Peyer's patch (tissue), 4 donors: ENCODE data around the gene C19orf47. TPM values are rescaled to one million over a fixed set of nuclear protein-coding genes. Genes with fewer than 3 reads are reported as not detected.

Experiments
- DNase-seq, 3 donors: peaks; one replicate each; pipeline ENCODE4 v3.0.0-alpha.2; 2017 to 2019
- H3K27ac ChIP-seq, 4 donors: fragments of 200-600 bp; sonication (generic); one replicate each; pipeline ENCODE4 v1.5.1; 2016 to 2019
- H3K27me3 ChIP-seq, 2 donors: fragments of 200-600 bp; sonication (generic); one replicate each; pipeline ENCODE4 v1.5.1; 2019
- H3K36me3 ChIP-seq, 3 donors: fragments of 200-600 bp; sonication (generic); one replicate each; pipeline ENCODE4 v1.5.1; 2016 to 2019
- H3K4me1 ChIP-seq, 4 donors: fragments of 200-600 bp; sonication (generic); one replicate each; pipeline ENCODE4 v1.5.1; 2016 to 2019
- H3K4me3 ChIP-seq, 4 donors: fragments of 200-600 bp; sonication (generic); 1 replicate in 3 of 4; 2 replicates in 1 of 4; pipeline ENCODE4 v1.5.1; 2016 to 2019; ENCODE audit warnings: mild to moderate bottlenecking in 1 of 4
- H3K9me3 ChIP-seq, 4 donors: fragments of 200-600 bp; sonication (generic); one replicate each; pipeline ENCODE4 v1.5.1; 2016 to 2019; ENCODE audit warnings: mild to moderate bottlenecking in 1 of 4
- CTCF ChIP-seq, 6 experiments: fragments of 450-650 bp in 4 of 6; fragments of 200-600 bp in 2 of 6; sonication (generic) in 1 of 6; IDR thresholded peaks; one replicate each; pipeline ENCODE4 v1.5.1; 2017 to 2019; ENCODE audit warnings: antibody characterized with exemption in 6 of 6, mild to moderate bottlenecking in 3 of 6, moderate library complexity in 1 of 6
- POLR2A ChIP-seq, 2 donors: fragments of 450-650 bp; IDR thresholded peaks; one replicate each; pipeline ENCODE4 v1.5.1; 2017; ENCODE audit warnings: antibody characterized with exemption in 2 of 2, mild to moderate bottlenecking in 2 of 2, moderate library complexity in 2 of 2
- total RNA-seq, 4 donors: library from RNA; depleted of rRNA; stranded (reverse); fragments of >200 nt; gene quantifications; one replicate each; pipeline ENCODE4 v1.1.0, GENCODE V29; 2016

C19orf47 gene
- total RNA-seq, 4 donors from 2014 or later: 5.8 to 11.3 (median 9.9) TPM

GRCh38 chr19:40332669-40333068 lies 15.5 kb downstream of the C19orf47 start:
- Histone ChIP-seq H3K4me1 (no peaks in the 10 kb centered on the region), H3K27me3 (no peaks in the 10 kb centered on the region), H3K27ac (no peak overlapping the region), H3K36me3 (peaks cover 0 to 59% (median 0%) of the 10 kb centered on the region in 3 donors), H3K4me3 (no peak overlapping the region), H3K9me3 (no peaks in the 10 kb centered on the region)
- DNase-seq: no peak
- TF ChIP-seq POLR2A (IDR thresholded peaks at IDR 0.05): no peak
- no peak for TF ChIP-seq CTCF (IDR thresholded peaks at IDR 0.05)

GRCh38 chr19:40331052-40331451 lies 17.1 kb downstream of the C19orf47 start:
- peaks cover 0 to 72% (median 0%) of the 10 kb centered on the region in 3 donors for H3K36me3 ChIP-seq

GRCh38 chr19:40326201-40326600 lies 22.0 kb downstream of the C19orf47 start:
- TF ChIP-seq POLR2A (IDR thresholded peaks at IDR 0.05) (no peak), CTCF (IDR thresholded peaks at IDR 0.05) (no peak)
- Histone ChIP-seq H3K27me3 (no peaks in the 10 kb centered on the region), H3K4me1 (no peaks in the 10 kb centered on the region), H3K4me3 (no peak overlapping the region), H3K36me3 (peaks cover 0 to 83% (median 0%) of the 10 kb centered on the region in 3 donors), H3K27ac (no peak overlapping the region), H3K9me3 (no peaks in the 10 kb centered on the region)
- no peak for DNase-seq

More at GRCh38 chr19:40331052-40331451, 17.1 kb downstream of the C19orf47 start:
- Histone ChIP-seq H3K27me3 (no peaks in the 10 kb centered on the region), H3K4me3 (no peak overlapping the region), H3K4me1 (no peaks in the 10 kb centered on the region), H3K27ac (no peak overlapping the region), H3K9me3 (no peaks in the 10 kb centered on the region)
- no peak for TF ChIP-seq POLR2A (IDR thresholded peaks at IDR 0.05)
- no peak for TF ChIP-seq CTCF (IDR thresholded peaks at IDR 0.05)
- DNase-seq: no peak

- Histone ChIP-seq H3K4me1 (no peaks in the 10 kb centered on the region), H3K27ac (no peak overlapping the region), H3K9me3 (no peaks in the 10 kb centered on the region), H3K36me3 (peaks cover 0 to 81% (median 0%) of the 10 kb centered on the region in 3 donors), H3K27me3 (no peaks in the 10 kb centered on the region), H3K4me3 (no peak overlapping the region)
- DNase-seq: no peak
- no peak for TF ChIP-seq CTCF (IDR thresholded peaks at IDR 0.05)
- TF ChIP-seq POLR2A (IDR thresholded peaks at IDR 0.05): no peak
Measured at GRCh38 chr19:40323705-40324104, 24.5 kb downstream of the C19orf47 start.

GRCh38 chr19:40322951-40323615 lies 25.1 kb downstream of the C19orf47 start:
- TF ChIP-seq POLR2A (IDR thresholded peaks at IDR 0.05) (no peak), CTCF (IDR thresholded peaks at IDR 0.05) (no peak)
- peaks cover 0 to 77% (median 0%) of the 10 kb centered on the region in 3 donors for H3K36me3 ChIP-seq

More at GRCh38 chr19:40322951-40323615, 25.1 kb downstream of the C19orf47 start:
- Histone ChIP-seq H3K27ac (no peak overlapping the region), H3K27me3 (no peaks in the 10 kb centered on the region), H3K4me3 (no peak overlapping the region), H3K4me1 (no peaks in the 10 kb centered on the region), H3K9me3 (no peaks in the 10 kb centered on the region)
- no peak for DNase-seq
